GM06990 (cell line): ENCODE results near the gene GFOD1.

Experiments
- DNase-seq: peaks from one replicate; pipeline ENCODE4 v3.0.0-alpha.2; 2011; ENCODE audit not compliant: insufficient read length; ENCODE audit errors: extremely low read depth
- H3K27me3 ChIP-seq: replicated peaks from 2 replicates; pipeline ENCODE4 v1.6.0; 2011; ENCODE audit warnings: low read length; ENCODE audit not compliant: control insufficient read depth, insufficient read depth
- H3K36me3 ChIP-seq: 2 replicates; pipeline ENCODE4 v1.5.1; 2011; ENCODE audit warnings: low read length; ENCODE audit not compliant: control insufficient read depth, insufficient read depth
- H3K4me3 ChIP-seq: replicated peaks from 2 replicates; pipeline ENCODE4 v1.5.1; 2011; ENCODE audit warnings: low read depth, mild to moderate bottlenecking, control low read depth, low read length
- TF ChIP-seq, protein P1 (sequence below): IDR thresholded peaks from 2 replicates; pipeline ENCODE4 v1.5.1; 2011; ENCODE audit warnings: low read length, control low read depth, mild to moderate bottlenecking, inconsistent platforms; ENCODE audit not compliant: insufficient read depth, poor library complexity, severe bottlenecking

Gene GFOD1

GRCh38 chr6:13493147-13493546 is 5.7 kb upstream of the GFOD1 start:
- TF ChIP-seq, protein P1, sequence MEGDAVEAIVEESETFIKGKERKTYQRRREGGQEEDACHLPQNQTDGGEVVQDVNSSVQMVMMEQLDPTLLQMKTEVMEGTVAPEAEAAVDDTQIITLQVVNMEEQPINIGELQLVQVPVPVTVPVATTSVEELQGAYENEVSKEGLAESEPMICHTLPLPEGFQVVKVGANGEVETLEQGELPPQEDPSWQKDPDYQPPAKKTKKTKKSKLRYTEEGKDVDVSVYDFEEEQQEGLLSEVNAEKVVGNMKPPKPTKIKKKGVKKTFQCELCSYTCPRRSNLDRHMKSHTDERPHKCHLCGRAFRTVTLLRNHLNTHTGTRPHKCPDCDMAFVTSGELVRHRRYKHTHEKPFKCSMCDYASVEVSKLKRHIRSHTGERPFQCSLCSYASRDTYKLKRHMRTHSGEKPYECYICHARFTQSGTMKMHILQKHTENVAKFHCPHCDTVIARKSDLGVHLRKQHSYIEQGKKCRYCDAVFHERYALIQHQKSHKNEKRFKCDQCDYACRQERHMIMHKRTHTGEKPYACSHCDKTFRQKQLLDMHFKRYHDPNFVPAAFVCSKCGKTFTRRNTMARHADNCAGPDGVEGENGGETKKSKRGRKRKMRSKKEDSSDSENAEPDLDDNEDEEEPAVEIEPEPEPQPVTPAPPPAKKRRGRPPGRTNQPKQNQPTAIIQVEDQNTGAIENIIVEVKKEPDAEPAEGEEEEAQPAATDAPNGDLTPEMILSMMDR = no peak
- Histone ChIP-seq H3K27me3 (no peaks in the 10 kb centered on the region), H3K4me3 (no peak overlapping the region), H3K36me3 (no peaks in the 10 kb centered on the region)
- DNase-seq = no peak

DNA sequence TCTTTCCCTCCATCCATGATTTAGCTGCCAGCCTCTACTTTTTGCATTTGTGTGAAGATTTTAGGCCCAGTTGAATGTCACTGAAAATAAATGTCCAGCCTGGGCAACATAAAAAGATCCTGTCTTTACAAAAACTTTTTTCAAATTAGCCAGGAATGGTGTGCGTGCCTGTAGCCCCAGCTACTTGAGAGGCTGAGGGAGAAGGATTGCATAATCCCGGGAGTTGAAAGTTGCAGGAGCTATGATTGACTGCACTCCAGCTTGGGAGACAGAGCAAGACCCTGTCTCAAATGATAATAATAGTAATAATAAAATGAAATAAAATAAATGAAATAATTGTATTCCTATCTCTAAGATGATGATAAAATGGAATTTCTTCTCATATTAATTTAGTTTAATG is 5.0 kb upstream of the GFOD1 start:
- Histone ChIP-seq H3K27me3 (no peaks in the 10 kb centered on the region), H3K36me3 (no peaks in the 10 kb centered on the region), H3K4me3 (no peak overlapping the region)
- TF ChIP-seq, protein P1 = no peak
- DNase-seq = no peak

DNA sequence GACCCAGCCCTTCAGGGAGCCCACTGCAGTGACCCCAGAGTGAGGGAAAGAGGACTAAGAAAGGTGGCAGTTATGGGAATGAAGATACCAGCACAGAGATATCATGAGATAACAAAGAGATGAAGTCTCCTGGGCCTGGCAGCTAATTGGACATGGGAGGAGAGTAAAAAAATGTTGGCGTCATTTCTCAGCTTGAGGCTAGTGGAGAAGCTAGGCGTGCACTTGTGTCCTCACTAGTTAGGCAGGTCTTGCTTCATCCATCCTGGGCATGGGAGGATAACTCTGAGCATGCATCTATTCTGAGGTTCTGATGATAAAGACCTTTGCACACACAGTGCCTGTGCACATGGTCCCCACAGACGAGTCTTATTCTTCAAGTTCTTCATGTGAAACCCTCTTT is 4.1 kb upstream of the GFOD1 start:
- no peaks in the 10 kb centered on the region for H3K27me3 ChIP-seq
- TF ChIP-seq, protein P1 = no peak
- no peaks in the 10 kb centered on the region for H3K36me3 ChIP-seq
- no peak overlapping the region for H3K4me3 ChIP-seq
- no peak for DNase-seq

- no peaks in the 10 kb centered on the region for H3K36me3 ChIP-seq
- H3K27me3 ChIP-seq = no peaks in the 10 kb centered on the region
- DNase-seq = no peak
- TF ChIP-seq, protein P1 = no peak
- H3K4me3 ChIP-seq = no peak overlapping the region
Measured at GRCh38 chr6:13490402-13490801, 3.0 kb upstream of the GFOD1 start.

- TF ChIP-seq, protein P1 = no peak
- no peak for DNase-seq
- H3K27me3 ChIP-seq = no peaks in the 10 kb centered on the region
- H3K4me3 ChIP-seq = no peak overlapping the region
- H3K36me3 ChIP-seq = no peaks in the 10 kb centered on the region
Measured at GRCh38 chr6:13488896-13489237, 1.5 kb upstream of the GFOD1 start.
